NCI-H2081 (cell line): ENCODE measurements around the gene TBX4.

ENCODE experiments used
- DNase-seq, 2 experiments: peaks; one replicate each; lab custom pipeline; 2025; lab: John Stamatoyannopoulos, UW

The TBX4 gene

DNA sequence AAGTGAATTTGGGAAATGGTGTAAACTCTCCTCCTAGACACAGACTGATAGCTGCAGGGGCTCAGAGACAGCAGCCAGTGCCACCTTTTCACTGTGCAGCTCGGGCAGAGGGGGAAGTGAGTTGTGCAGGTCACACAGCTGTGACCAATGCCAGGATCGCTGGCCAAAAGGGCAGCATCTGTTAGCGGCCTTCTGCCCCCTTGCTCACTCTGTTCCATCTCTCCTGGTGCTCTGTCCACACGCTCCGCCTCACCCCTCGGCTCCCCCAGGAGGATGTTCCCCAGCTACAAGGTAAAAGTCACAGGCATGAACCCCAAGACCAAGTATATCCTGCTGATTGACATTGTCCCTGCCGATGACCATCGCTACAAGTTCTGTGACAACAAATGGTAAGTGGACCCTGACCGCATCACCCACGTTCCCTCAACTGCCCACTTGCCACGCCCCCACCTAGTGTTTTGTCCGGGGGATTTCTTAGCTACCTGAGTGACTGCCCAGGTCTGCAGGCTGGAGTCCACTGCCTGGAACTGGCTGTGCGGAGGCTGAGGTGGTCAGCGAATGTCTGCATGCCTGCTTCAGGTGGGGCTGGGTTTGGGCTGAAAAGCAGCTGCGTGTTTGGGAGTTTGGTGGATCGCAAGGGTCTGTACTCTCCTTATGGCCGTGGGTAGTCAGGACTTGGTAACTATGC lies 13.5 kb downstream of the TBX4 start:
- no peak for DNase-seq

DNA sequence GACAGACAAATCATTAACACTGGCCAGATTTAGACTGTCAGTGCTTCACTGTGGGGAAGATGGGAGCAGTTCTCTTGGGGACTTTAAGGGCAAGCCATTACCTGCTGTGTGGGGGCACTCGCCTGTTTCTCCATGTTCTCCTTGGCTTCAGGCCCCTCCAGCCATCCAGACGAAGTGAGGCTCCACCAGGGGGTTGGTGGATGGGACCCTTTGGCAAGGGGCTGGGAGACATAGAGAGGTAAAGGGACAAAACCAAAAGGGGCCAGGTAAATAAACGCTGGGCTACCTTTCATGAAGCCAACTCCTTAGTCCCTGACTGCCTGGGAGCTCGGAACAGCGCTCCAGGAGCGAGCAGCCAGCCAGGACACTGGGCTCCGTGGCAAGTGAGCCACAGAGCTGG lies 14.0 kb downstream of the TBX4 start:
- no peak for DNase-seq

DNA sequence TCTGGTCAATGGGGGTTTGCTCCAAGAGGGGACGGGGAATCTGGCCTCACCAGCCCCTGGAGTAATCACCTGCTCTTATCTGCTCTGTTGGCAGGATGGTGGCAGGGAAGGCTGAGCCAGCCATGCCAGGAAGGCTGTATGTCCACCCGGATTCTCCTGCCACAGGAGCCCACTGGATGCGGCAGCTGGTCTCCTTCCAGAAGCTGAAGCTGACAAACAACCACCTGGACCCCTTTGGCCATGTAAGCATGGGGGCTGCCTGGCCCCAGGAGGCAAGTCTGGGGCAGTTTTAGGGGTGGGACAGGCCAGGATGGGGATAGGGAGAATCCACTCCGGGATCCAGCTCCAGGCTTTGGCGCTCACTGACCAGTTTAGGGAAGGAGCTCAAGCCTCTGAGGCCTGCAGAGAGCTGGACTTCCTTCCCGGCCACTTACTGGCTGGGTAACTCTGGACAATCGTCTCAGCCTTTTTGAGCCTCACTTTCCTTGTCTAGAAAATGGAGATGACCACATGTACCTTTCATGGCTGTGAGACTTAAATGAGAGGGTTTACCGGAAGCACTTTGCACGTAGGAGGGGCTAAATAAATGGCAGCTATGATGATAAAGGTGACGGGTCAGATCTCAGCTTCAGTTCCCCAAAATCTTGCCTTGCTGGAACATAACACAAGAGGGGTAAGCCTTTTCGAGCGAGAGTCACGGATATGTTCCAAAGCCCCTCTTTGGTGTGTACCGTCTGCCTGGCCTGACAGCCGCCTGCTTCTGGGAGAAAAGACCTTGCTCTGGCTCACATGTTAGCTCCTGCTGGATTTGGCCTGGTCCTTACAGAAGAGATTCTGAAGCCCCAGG lies 15.4 kb downstream of the TBX4 start:
- no peak for DNase-seq

DNA sequence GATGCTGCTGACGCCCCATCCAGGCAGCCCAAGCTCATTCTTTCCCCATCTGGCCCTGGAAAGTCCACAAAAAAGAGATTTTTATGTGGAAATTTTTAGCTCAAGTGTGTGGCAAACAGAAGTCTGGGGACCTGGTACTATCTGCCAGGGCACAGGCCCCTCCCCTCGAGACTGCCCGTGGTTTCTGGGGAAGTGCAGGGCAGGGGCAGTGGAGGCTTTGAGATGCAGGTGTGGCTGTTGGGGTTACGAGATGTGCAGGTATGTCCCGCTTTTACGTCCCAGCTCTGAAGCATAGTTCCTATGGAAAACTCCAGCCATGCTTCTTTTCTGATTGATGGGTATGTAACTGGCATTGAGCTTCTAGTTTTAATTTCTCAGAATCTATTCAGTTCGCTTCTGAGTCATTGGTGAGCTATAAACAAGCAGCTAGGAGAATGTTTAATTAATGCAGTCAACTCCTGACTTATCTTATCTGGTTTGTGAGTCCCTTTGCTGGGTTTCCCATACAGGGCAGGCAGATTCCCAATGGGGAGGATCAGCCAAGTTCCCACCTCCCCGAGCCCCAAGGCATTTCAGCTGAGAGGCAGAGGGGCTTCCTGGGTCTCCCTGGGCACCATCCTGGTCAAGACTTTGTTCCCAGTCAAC lies 16.2 kb downstream of the TBX4 start:
- DNase-seq, result no peak

DNA sequence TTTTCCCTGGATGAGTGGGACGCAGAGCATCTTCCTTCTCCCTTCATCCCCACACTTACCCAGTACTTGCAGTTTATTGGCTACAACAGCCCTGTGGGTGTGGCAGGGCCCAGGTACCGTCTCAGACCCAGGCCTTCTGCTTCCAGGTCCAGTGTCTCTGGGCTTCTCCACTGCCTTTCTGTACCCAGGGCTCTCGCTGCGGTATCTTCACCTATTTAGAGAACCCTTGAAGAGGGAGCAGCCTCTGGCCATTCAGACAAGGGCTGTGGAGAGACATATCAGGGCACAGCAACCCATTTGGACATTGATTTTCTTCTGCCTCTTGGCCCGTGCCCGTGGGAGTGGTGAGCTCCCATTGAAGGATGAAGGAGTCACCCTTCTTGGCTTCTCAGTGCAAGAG lies 17.3 kb downstream of the TBX4 start:
- no peak for DNase-seq

DNA sequence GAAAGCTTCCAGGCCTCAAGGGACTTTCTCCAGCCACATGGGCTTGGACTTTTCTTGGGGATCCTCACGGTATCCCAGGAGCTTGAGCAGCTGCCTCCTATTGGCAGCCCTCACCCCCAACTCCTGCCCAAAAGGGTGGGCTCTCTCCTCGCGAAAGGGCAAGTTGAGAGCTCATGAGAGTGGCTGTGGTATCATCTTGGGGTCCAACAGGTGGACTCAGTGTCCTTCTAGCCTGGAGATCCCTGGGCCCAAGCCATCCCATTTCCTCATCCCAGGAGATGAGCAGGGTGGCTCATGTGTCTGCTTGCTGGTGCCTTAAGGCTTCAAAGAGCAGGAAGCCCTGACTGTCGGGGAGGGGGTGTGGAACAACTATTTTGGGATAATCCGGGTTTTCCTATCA lies 17.7 kb downstream of the TBX4 start:
- DNase-seq, result no peak

DNA sequence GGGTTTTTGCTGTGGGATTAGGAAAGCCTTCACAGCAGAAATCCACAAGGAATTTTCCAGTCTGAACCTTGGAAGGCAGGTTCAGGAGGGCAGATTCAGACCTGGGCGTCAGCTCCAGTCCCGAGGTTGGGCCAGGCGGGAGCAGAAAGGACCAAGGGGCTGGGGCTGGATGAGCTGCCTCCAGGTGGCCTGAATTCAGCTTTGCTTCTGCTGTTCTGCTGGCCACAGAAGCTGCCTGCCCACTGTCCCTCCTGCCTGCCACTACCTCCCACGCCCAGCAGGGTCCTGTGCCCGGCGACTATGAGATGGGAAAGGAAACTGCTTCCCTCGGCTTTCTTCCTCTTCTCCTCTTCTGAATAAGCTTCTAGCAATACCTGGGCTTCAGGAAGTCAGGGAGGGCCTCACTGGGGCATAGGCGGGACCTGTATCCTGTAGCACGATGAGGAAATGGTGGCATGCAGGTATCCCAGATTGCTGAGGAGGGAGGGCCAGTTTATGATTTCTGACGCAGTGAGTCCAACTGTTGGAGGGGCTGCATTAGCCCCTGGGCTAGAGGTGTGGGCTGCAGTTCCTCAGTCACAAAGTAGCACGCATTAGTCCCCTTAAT lies 18.4 kb downstream of the TBX4 start:
- no peak for DNase-seq

DNA sequence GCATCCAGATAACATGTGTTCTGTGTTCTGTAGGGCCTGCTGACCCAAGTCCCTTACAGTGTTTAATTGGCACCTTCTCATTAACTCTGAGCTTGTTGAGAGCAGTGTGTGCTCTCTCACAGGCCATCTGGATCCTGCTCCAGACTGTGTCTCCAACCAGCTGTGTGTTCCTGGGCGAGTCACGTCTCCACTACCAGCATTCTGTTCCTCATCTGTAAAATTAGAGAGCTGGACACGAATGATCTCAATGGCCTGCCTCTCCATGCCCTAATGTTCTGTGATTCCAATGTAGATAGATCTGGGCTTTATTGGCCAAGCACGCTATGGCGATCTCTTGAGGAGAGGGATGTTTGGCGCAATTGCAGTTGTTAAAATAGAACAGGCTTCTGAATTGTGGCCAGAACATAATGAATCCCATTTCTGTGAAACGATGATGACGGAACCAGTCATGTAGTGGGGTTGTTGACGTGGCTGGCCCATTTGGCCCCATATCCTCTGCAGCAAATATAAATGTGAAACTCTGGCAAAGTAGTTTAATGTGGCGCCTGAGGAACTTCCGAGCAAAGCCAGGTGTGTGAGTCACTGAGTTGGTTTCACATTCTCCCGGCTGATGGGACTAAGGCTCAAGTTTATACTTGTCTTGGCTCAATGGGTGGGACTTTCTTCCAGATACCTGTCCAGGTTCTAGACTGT lies 22.2 kb downstream of the TBX4 start:
- no peak for DNase-seq

DNA sequence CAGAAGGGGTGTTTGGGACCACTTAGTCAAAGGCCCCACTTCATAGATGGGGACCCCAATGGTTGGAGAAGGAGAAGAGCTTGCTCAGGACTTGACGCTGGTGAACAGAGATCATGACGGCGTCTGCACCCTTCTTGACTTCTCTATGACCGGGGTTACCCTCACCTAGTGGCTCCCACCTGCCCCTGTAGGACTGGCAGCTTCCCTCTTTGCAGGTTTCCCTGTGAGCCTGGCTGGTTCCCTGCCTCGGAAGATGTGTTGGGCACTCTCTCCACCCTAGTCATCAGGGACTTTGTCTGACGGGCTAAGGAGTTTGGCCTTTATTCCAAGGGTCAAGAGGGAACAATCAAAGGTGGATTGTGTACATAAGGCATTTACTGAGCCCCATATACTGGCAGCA lies 22.7 kb downstream of the TBX4 start:
- DNase-seq, result no peak

DNA sequence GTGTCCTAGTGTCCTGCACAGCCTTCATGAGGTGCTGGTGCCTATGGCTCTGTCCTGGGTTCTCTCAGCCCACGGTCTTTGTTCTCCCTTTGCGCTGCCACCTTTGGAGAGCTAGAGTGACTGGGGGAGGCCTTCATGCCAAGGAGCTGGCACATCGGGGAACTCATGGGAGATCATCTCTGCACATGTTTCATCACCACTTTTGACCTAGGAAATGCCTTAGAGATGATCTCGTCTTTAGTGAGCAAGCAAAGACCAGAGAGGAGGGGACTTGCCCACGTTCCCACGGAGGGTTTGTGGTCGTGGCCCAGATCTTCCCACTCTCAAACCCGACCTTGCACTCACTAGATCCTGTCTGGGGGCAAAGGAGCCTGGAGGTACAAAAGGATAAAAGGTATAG lies 23.5 kb downstream of the TBX4 start:
- DNase-seq, result no peak

DNA sequence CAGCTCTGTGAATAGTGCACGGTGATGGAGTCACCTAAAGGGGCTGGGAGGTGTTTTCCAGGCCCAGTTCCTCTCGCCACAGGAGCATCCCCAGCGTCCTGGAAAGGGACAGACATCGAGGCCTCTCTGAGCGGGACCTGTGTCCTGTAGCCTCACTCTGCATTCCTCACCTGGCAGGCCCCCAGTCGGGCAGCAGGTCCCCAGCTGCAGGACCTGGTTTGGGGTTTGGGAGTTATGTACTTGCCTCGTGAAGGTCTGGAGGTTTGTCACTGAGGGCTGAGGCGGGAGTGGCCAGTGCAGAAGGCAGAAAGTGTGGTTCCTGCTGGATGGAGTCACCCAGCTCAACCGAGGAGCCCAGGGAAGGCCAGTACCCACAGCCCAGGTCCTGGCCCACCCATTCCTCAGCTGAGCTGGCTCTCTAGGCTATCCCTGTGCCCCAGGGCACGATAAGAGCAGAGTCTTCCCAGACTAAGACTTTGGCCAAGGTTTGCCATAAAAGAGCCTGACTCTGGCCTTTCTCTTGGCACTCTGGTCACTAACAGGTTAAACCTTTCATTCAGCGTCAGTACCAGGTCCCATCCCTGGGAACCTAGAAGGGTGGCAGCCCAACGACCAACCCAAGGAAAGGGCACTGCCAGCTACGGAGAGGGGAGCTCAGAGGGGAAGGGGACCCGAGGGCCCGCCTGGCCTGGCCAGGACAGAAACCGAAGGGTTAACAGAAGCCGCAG lies 24.4 kb downstream of the TBX4 start:
- DNase-seq, result no peak

DNA sequence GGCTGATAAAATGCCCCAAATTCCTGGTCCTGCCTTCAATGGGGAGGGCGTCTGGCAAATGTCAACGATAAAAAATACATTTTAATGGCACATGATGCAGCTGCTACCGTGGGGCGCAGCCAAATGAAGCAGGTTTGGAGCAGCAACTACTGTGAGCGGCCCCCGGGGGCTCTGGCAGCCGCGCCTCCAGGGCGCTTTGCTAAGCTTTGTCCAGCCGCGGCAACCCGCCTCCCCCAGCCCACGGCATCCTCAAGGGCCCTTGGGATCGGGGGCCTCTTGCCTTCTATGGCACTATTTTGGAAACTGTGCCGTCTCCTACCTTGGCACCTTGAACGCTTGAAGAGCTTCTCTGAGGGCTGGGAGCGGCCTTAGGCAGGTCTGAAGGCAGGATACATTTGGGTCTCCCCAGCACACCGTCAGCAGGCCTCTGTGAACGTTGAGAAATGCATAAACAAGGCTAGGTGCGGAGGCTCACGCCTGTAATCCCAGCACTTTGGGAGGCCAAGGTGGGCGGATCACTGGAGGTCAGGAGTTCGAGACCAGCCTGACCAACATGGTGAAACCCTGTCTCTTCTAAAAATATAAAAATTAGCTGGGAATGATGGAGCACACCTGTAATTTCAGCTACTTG lies 25.1 kb downstream of the TBX4 start:
- no peak for DNase-seq

DNA sequence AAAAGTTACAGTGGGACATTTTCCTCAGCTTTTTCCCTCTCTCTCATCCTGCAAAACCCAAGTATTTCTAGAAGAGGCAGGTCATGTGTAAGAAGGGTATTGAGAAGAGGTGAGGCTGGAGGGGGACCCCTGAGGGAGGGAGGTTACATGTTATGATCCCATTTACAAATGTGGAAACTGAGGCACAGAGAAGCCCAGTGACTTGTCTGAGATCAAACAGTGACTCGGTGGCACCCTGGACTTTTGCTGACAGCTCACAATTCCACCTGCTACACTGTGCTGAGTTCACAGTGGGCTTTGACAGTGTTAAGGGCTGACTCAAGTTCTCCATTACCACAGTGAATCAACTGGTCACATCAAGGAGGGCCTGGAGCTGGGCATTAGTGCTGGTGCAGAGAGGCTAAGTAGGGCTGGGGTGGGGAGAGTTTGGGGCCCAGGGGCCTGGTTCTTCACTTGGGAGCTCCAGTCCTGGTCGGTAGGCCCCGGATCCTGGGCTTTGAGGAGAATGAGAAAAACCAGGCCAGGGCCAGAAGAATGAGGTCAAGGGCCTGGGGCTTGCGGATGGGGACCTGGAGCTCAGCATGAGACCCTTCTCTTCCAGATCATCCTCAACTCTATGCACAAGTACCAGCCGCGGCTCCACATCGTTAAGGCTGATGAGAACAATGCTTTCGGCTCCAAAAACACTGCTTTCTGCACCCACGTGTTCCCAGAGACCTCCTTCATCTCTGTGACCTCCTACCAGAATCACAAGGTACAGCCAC lies 26.0 kb downstream of the TBX4 start:
- no peak for DNase-seq

DNA sequence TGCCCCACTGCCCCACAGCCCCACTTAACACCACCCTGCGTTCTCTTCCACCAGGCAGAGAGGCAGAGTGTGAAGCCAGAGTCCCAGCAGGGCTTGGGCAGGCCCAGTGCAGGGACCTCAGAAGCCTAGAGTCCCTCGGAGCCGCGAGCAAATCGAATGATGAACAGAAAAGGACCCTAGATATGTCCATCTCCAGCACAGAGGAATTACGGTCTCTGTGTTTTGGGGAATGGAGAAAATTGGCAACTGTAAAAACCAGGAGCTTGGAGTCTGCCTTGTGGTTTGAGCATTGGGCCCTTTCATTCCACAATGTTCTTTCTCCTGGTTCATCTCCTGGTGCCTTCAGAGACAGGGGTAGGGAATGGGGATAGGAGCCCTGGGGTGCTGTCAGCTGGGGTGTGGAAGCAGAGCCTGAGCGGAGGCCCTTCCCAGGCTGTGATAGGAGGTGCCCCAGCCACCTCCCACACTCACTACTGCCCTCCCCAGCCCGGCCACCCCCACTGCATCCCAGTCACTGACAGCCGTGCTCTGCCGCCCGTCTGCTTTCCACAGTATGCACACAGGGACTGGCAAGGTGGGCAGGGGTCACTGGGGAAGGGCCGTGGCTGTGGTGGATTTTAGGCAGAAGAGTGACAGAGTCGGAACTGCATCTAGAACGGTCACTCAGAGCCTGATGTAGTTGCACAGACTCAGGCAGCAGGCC lies 26.7 kb downstream of the TBX4 start:
- no peak for DNase-seq

DNA sequence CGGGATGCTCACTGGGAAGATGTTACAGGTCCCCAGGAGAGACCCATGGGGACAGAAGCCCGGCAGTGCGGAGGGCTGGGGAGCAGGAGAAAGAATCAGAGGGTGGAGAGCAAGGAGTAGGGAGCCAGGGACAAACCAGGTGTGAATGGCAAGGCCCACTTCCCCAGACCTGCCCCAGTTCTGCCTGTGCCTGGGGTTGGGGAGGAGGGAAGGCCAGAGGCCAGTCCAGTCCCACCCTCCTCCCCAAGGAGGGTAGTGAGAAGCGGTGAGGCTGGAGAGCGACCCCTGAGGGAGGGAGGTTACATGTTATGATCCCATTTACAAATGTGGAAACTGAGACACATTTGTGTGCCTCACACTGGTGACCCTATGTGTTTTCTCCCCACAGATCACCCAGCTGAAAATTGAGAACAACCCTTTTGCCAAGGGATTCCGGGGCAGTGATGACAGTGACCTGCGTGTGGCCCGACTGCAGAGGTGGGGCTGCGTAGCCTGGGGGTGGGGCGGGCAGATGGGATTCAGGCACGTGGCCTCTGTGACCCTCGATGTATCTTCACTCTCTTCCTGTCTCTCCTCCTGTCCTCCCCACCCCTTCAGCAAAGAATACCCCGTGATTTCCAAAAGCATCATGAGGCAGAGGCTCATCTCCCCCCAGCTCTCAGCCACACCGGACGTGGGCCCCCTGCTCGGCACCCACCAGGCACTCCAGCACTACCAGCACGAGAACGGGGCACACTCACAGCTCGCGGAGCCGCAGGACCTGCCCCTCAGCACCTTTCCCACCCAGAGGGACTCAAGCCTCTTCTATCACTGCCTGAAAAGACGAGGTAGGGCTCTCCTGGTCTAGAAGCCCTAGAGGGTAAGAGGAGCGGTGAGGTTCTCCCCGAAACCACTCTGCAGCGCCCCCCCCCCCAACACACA lies 27.5 kb downstream of the TBX4 start:
- DNase-seq, result no peak

DNA sequence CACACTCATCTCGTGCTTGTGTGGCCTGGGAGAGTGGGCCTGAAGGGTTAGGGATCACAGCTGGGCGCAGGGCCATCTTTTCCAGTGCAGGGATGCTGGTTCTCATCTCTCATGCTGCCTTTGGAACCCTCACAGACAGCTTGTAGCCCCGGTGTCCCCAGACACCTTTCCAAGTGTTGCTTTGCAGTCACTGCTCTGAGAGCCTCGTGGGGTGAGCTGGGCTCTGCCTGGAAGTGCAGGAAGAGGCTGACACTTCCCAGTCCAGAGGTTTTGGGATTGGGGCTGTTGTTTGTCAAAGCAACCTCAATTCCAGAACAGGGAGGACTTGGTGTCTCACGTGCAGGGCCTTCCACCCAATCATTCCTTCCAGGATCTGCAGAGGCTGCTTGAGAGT lies 28.2 kb downstream of the TBX4 start:
- DNase-seq, result no peak

DNA sequence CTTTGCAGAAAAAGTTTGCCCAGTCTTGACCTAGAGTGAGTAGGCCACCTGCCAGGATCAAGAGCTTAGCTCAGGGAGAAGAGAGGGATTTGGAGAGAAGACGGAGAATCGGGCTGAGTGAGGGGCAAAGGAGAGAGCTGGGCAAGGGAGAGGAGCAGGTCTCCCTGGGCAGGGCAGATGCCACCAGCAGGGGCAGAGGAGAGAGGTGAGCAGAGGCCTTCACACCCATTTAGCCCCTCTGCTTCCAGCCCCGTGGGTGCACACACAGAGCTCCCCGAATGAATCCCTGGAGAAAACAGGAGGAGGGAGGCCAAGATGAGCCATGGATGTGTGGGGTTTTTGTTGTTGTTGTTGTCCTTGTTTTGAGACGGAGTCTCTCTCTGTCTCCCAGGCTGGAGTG lies 29.2 kb downstream of the TBX4 start:
- no peak for DNase-seq

DNA sequence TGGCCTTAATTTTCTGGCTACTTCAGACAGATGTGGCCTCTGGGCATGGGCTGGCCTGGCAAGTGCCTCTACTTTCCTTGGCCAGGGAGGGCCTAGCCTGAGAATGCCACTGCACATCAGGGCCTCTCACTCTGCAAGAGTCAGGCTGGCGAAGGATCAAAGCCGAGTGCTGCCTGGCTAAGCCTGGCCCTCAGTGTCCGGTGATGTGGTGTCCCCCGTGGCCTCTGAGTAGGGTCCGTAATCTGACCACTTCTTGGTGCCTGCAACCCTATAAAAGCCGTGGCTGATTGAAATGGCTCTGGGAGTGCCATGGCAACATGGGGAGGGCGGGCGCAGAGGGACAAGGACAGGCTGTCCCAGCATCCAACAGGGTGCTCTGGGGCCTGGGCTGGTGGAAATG lies 30.2 kb downstream of the TBX4 start:
- no peak for DNase-seq

DNA sequence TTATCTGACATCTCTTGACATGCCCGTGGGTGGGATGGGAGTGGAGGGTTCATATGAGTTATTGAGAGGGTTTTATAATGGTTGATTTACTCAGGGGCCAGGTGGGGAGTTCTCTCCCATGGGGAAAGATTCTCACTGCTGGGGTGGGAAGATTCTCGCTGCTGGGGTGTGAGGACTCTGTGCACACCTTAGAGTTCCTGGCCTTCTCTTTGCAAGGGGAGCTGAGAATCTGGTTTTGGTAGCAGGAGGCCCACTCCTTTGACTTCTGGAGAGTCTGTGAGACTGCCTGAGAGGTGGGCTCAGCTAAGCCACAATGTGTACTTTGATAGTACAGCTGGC lies 31.5 kb downstream of the TBX4 start:
- DNase-seq, result no peak
